ENCODE data around the gene DBH. TPM values are rescaled to one million over a fixed set of nuclear protein-coding genes. Genes with fewer than 3 reads are reported as not detected.
"Not testable (repeated sequence)": the region's sequence is repeated elsewhere in the genome, so short reads cannot be mapped to it uniquely, and the experiment has no call there.

The DBH gene
- total RNA-seq, 1 donor from 2014 or later: not detected

DNA sequence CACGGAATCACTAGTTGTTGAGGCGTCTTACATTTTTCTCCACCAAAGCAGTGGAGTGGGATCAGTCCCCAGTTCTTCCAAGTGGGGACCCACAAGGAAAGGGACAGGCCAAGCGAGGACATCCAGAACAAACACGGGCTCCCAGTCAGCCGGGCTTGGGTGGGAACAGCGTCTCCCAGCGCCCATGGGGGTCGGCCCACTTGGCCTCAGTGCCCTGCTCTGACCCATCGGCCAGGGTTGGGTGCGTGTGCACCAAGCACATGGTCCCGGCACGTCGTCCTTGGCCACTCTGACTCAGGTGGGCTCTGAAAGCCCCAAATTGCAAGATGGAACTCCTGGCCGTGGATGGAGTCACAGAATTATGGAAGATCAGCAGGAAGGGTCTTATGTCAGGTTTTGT, 37.9 kb downstream of the DBH start:
- DNase-seq (ENCODE audit: missing footprints): peak; percentile 33
- intact Hi-C loops (cut with DNase I): no loop called here
- ATAC-seq: no peak

- peak; percentile 30 for DNase-seq (ENCODE audit: missing footprints)
- intact Hi-C loops (cut with DNase I); ATAC-seq: not testable (repeated sequence)
Observed at GRCh38 chr9:133675796-133676195, 39.6 kb downstream of the DBH start.

DNA sequence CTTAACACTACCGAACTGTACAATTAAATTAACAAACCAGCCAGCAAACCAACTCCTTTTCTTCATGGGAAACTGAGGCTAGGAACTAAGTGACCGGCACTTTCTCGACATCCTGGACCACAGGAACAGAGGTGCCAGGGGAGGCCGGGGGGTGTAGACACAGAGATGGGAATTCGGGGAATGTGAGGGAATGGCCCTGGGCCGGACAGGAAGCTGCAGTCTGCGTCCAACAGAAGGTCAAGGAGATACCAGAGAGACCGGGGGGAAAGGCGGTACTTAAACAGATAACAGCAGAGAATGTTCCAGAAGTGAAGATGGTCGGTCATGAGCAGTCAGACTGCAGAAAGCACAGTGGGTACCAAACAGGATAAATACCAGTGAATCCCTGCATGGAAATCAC, 40.3 kb downstream of the DBH start:
- no peak for ATAC-seq
- intact Hi-C loops (cut with DNase I): no loop called here
- DNase-seq (ENCODE audit: missing footprints): peak; percentile 18

DNA sequence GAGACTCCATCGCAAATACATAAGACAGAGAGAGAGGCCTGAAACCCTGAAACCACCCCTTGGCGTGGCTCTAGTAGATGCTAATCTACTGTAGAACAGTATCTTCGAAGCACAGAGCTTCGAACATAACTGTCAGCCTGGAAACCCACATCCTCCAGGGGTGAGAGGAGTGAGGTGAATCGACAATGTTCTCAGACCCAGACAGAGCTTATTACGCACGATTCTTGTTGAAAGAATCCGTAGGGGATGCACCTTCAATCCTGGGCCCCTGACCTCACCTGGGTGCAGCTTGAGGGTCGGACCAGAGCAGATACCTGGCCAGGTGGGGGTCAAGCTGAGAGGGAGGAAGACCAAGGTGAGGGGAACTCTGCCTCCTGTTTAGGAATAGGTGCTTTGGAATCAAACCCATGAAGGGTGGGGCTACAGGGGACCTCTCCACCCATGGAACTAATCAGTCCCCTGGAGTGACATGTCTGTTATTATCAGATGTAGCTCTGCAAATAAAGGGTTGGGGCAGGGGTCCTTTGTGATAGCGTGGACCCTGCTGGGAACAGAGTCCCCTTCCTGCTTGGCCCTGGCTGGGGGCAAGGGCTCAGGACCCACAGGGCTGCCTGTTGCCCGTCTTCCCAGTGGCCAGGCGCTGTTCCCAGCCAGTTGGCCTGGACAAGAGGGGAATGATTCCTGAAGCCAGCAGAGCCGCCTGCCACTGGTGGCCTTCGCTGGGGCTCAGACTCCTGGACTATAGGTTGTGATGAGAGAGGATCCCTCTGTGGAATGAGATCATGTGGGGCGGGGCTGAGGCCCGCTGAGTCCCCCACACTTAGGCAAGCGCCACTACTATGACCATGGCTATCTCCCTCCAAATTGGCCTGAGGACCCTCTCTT, 41.2 kb downstream of the DBH start:
- intact Hi-C loops (cut with DNase I): no loop called here
- no peak for ATAC-seq
- DNase-seq (ENCODE audit: missing footprints): peak; percentile 41

DNA sequence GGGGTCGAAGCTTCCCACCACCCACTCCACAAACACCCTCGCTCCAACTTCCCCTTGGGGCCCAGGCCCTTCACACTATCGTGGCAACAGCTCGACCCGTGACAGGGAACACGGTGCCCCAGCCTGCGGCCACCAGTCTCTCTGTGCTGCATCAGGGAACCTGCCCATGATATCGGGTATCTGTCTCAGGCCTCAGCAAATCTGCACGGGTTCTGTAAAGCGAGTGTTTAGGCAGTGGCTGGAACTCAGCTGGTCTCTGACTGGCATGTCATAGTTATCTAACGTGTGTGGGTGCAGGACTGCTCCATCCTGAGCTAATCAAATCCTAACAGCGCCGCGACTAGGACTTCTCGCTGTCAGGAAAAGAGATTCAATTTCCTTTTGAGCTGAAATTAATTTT, 42.9 kb downstream of the DBH start:
- ATAC-seq (no peak), DNase-seq (ENCODE audit: missing footprints) (peak; percentile 30)
- intact Hi-C loops (cut with DNase I): no loop called here

- intact Hi-C loops (cut with DNase I): no loop called here
- peak; percentile 77 for DNase-seq (ENCODE audit: missing footprints)
- ATAC-seq: peak; percentile 20
Observed at GRCh38 chr9:133679466-133680061, 43.4 kb downstream of the DBH start.

- intact Hi-C loops (cut with DNase I): no loop called here
- no peak for ATAC-seq
- DNase-seq (ENCODE audit: missing footprints): peak; percentile 71
Observed at GRCh38 chr9:133680250-133680975, 44.2 kb downstream of the DBH start.

- intact Hi-C loops (cut with DNase I): no loop called here
- DNase-seq (ENCODE audit: missing footprints) (peak; percentile 39), ATAC-seq (no peak)
Observed at GRCh38 chr9:133680976-133681657, 45.0 kb downstream of the DBH start.

DNA sequence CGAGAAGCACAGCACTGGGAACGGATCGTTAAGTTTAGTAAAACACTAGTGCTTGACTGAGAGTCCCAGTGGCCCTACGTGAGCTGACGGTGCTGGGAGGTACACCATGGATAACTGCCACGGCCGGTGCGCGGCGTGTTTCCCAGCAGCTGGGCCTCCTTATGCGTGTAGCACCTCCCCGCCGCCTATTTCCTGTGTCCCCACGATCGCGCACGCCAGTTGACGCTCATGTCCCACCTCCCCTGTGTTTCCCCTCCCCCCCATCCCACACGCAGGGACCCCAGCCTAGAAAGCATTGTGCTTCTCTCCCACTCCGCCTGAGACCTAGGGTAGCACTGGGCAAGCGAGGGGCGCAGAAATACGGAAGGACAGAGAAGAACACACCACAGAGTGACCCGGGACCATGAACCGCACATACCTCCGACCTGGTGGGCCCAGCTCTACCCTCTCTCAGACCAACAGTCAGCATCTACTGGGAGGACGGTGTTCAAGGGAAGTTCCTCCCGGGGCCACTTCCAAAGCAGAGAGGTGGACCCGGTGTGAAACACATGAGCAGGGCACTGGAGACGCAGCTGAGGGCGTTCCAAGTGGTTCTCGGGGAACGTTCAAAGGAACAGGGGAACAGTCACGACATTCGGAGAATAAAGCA, 45.6 kb downstream of the DBH start:
- ATAC-seq: no peak
- DNase-seq (ENCODE audit: missing footprints): peak; percentile 58
- intact Hi-C loops (cut with DNase I): no loop called here

DNA sequence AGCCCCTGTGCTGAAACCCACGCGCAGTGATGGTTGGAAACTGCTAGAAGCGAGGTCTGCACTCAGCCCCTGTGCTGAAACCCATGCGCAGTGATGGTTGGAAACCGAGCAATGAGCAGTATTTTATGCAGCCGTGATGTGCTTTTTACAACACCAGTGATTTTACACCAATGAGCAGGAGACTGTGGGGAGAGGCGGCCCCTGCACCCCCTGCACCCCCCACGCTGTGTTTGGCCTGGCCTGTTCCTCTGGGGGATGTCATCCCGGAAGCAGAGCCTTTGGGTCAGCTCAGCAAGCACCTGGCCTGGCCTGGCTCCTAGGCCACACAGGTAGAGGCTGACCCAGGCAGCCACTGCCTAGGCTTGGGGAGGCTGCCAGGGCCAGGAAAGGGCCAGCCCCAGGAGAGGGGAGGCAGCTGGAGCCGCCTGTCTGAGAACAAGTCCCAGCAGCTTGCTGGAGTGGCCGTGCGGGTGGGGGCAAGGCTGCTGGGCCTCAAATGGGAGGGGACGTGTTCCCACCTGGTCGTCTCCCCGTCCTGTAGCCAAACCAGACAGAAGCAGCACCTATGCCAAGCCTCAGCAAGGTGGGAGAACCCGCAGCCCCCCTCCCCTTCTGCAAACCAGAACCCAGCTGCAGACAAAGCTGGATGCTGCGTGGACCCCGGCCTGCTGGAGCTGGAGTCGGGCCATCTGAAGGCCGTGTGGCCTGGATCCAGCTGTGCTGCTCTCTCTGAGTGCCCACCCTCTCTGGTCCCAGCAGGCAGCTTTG, 46.8 kb downstream of the DBH start:
- peak; percentile 74 for DNase-seq (ENCODE audit: missing footprints)
- ATAC-seq: peak; percentile 5
- intact Hi-C loops (cut with DNase I): no loop called here

- ATAC-seq (peak; percentile 77), DNase-seq (ENCODE audit: missing footprints) (peak; percentile 85)
- intact Hi-C loops (cut with DNase I): no loop called here
Observed at GRCh38 chr9:133683586-133684120, 47.5 kb downstream of the DBH start.

- intact Hi-C loops (cut with DNase I): no loop called here
- DNase-seq (ENCODE audit: missing footprints) (peak; percentile 72), ATAC-seq (peak; percentile 45)
Observed at GRCh38 chr9:133684121-133684935, 48.2 kb downstream of the DBH start.

GRCh38 chr9:133684936-133685361, 48.8 kb downstream of the DBH start:
- intact Hi-C loops (cut with DNase I): loop anchor here (5.0 kb wide), 1 partner anchor 103 kb away; no protein-coding TSS in a partner anchor
- DNase-seq (ENCODE audit: missing footprints): peak; percentile 56
- ATAC-seq: no peak

GRCh38 chr9:133685653-133686609, 49.8 kb downstream of the DBH start:
- peak; percentile 41 for DNase-seq (ENCODE audit: missing footprints)
- ATAC-seq: no peak
- intact Hi-C loops (cut with DNase I): loop anchor here (5.0 kb wide), 1 partner anchor 104 kb away; no protein-coding TSS in a partner anchor
